Aorta (tissue), 5 donors: Measurements from ENCODE around the gene PAIP2B. TPM values are rescaled to one million over a fixed set of nuclear protein-coding genes. Genes with fewer than 3 reads are reported as not detected.

Source experiments
- ATAC-seq: fragments of 200-7000 bp; cut with Tn5 transposase; one replicate; pipeline ENCODE4 v1.9.1; 2022; ENCODE audit warnings: moderate library complexity; ENCODE audit not compliant: low FRiP score
- DNase-seq, 2 donors: peaks; one replicate each; pipeline ENCODE4 v3.0.0-alpha.2; 2020
- H3K27ac ChIP-seq, 2 donors: one replicate each; pipeline ENCODE4 v1.5.1; 2013; ENCODE audit warnings: low read length in 2 of 2, mild to moderate bottlenecking in 2 of 2, moderate library complexity in 2 of 2, control low read depth in 1 of 2, inconsistent platforms in 1 of 2, low read depth in 1 of 2
- H3K27me3 ChIP-seq, 2 donors: one replicate each; pipeline ENCODE4 v1.6.1; 2013; ENCODE audit warnings: control low read depth in 1 of 2, low read length in 1 of 2, mild to moderate bottlenecking in 1 of 2, moderate library complexity in 1 of 2; ENCODE audit not compliant: insufficient read depth in 2 of 2, control insufficient read depth in 1 of 2
- H3K36me3 ChIP-seq, 2 donors: one replicate each; pipeline ENCODE4 v1.6.1; 2013; ENCODE audit warnings: control low read depth in 1 of 2, low read length in 1 of 2, mild to moderate bottlenecking in 1 of 2; ENCODE audit not compliant: insufficient read depth in 2 of 2, control insufficient read depth in 1 of 2
- H3K4me1 ChIP-seq, 2 donors: one replicate each; pipeline ENCODE4 v1.6.1; 2013; ENCODE audit warnings: low read length in 2 of 2, control low read depth in 1 of 2, mild to moderate bottlenecking in 1 of 2, moderate library complexity in 1 of 2; ENCODE audit not compliant: insufficient read depth in 2 of 2, control insufficient read depth in 1 of 2
- H3K4me3 ChIP-seq, 2 donors: one replicate each; pipeline ENCODE4 v1.5.1; 2013; ENCODE audit warnings: low read length in 2 of 2, control low read depth in 1 of 2, mild to moderate bottlenecking in 1 of 2
- H3K9me3 ChIP-seq: one replicate; pipeline ENCODE4 v1.6.1; 2013; ENCODE audit warnings: mild to moderate bottlenecking, low read length; ENCODE audit not compliant: control insufficient read depth
- intact Hi-C, 2 donors: fragments of 100-400 bp; cut with DNase I; formaldehyde crosslinking; loops; one replicate each; pipeline versions ENCODE4 v1.14.2 to v1.15.0; 2022
- polyA plus RNA-seq, 2 donors: library from polyadenylated mRNA; stranded (reverse); fragments of 200-250 nt; gene quantifications; one replicate each; pipeline ENCODE4 v1.2.3, GENCODE V29; 2013
- total RNA-seq, 2 donors: library from RNA; stranded (reverse); fragmentation: NEBNext Ultra II Directional; extraction: Animal tissue kit (Norgen Biotek cat#: 25700); gene quantifications; one replicate each; pipeline ENCODE4 v1.2.1, GENCODE V29; 2021
- donor health status: healthy with polysubstance abuse.
- donor health status: Bipolar disorder and iron deficiency.
- donor health status: DM: no; HTN: no; CAD: no.
- donor health status: DM: no; HTN: no; CAD: no.
- donor health status: DM: yes; HTN: yes; CAD: no.

PAIP2B gene
- total and polyA plus RNA-seq, 4 donors = 1.3 to 5.4 (median 4.5) TPM

- intact Hi-C loops = no loop called here
- H3K36me3 ChIP-seq = peaks cover 6% of the 10 kb centered on the region in 2 donors
- H3K27me3 ChIP-seq = no peaks in the 10 kb centered on the region
- H3K9me3 ChIP-seq = no peaks in the 10 kb centered on the region
- H3K4me3 ChIP-seq = no peak overlapping the region
- no peak for DNase-seq
- H3K4me1 ChIP-seq = peaks cover 0 to 6% of the 10 kb centered on the region in 2 donors
- no peak for ATAC-seq
- no peak overlapping the region for H3K27ac ChIP-seq
Measured at GRCh38 chr2:71133603-71134002, 93.3 kb downstream of the PAIP2B start.

Other genes with a start within 250 kb of the PAIP2B start
- gene ANKRD53, start 248.5 kb downstream of the PAIP2B start, total RNA-seq = 1 to 10 TPM; 1.9 to 3.3 TPM
- gene ANKRD53, start 248.5 kb downstream of the PAIP2B start, polyA plus RNA-seq = 1 to 10 TPM in 1 of 2 donors, under 1 TPM in 1; 0.88 to 5.0 TPM
- 10 to 100 TPM; 51.0 to 58.1 TPM for gene TEX261, start 232.2 kb downstream of the PAIP2B start, total RNA-seq
- gene TEX261, start 232.2 kb downstream of the PAIP2B start, polyA plus RNA-seq = 10 to 100 TPM; 26.8 to 37.0 TPM
- gene NAGK, start 158.5 kb downstream of the PAIP2B start, total RNA-seq = 100 to 1,000 TPM in 1 of 2 donors, 10 to 100 TPM in 1; 80.1 to 141 TPM
- gene NAGK, start 158.5 kb downstream of the PAIP2B start, polyA plus RNA-seq = 100 to 1,000 TPM in 1 of 2 donors, 10 to 100 TPM in 1; 60.5 to 199 TPM
- gene MCEE, start 96.9 kb downstream of the PAIP2B start, total RNA-seq = 10 to 100 TPM; 16.4 to 25.6 TPM
- gene MCEE, start 96.9 kb downstream of the PAIP2B start, polyA plus RNA-seq = 10 to 100 TPM; 30.3 to 32.1 TPM
- 10 to 100 TPM; 28.9 to 29.7 TPM for gene MPHOSPH10, start 96.5 kb downstream of the PAIP2B start, total RNA-seq
- 10 to 100 TPM; 19.8 to 22.4 TPM for gene MPHOSPH10, start 96.5 kb downstream of the PAIP2B start, polyA plus RNA-seq
- 100 to 1,000 TPM; 143 to 184 TPM for gene ZNF638, start 104.7 kb upstream of the PAIP2B start, total RNA-seq
- 100 to 1,000 TPM in 1 of 2 donors, 10 to 100 TPM in 1; 23.8 to 110 TPM for gene ZNF638, start 104.7 kb upstream of the PAIP2B start, polyA plus RNA-seq
- 10 to 100 TPM; 21.3 to 28.8 TPM for gene DYSF, start 226.5 kb upstream of the PAIP2B start, total RNA-seq
- 10 to 100 TPM in 1 of 2 donors, 1 to 10 TPM in 1; 3.1 to 13.8 TPM for gene DYSF, start 226.5 kb upstream of the PAIP2B start, polyA plus RNA-seq